K562 (cell line): ENCODE results near the gene ZNRF3. TPM values are rescaled to one million over a fixed set of nuclear protein-coding genes. Genes with fewer than 3 reads are reported as not detected.

Source experiments
- ATAC-seq: fragments of 200-7000 bp; cut with Tn5 transposase; 3 replicates; pipeline ENCODE4 v1.9.1; 2020; ENCODE audit warnings: moderate library complexity
- BruUV-seq: library from RNA; stranded (reverse); fragments of 400-500 nt; replicated peaks from 2 replicates; lab custom pipeline; 2021; lab: Mats Ljungman, UMichigan
- CTCF ChIA-PET: fragments of 300-600 bp; formaldehyde crosslinking; extraction: SDS; loops from one replicate; lab custom pipeline; 2021; ENCODE audit warnings: low intra/inter-chr PET ratio; lab: Yijun Ruan, JAX
- POLR2A ChIA-PET: fragments of 300-600, 350-650 bp; sonication (Branson Sonifier 250); formaldehyde crosslinking; extraction: SDS; loops from one replicate; lab custom pipeline; 2021; ENCODE audit warnings: antibody characterized with exemption, inconsistent platforms; lab: Yijun Ruan, JAX
- DNase-seq, 4 experiments: peaks; one replicate each; pipeline versions ENCODE4 v3.0.0 to v3.0.0-alpha.2; 2011 to 2018; ENCODE audit warnings: low spot score in 3 of 4, mixed read lengths in 3 of 4; ENCODE audit errors: extremely low read depth in 1 of 4
- FAIRE-seq: peaks from 2 replicates; lab custom pipeline; 2011; peaks lifted over from hg19 to GRCh38; lab: Jason Lieb, UNC
- H2AFZ ChIP-seq: 2 replicates; pipeline ENCODE4 v1.6.0; 2011; ENCODE audit warnings: low read depth, low read length, control low read depth, inconsistent platforms
- H3K27ac ChIP-seq: fragments of 200-600 bp; 3 replicates; pipeline ENCODE4 v1.8.0; 2011; ENCODE audit warnings: low read depth, mild to moderate bottlenecking, control low read depth, inconsistent platforms, low read length, moderate library complexity, mixed read lengths; ENCODE audit errors: extremely low read depth
- H3K27me3 ChIP-seq, 2 experiments: fragments of 300-600 bp in 1 of 2; 2 replicates in 1 of 2; 3 replicates in 1 of 2; pipeline versions ENCODE4 v1.6.0 to v1.8.0; 2011; ENCODE audit warnings: inconsistent platforms in 2 of 2, low read length in 2 of 2, mild to moderate bottlenecking in 1 of 2, mixed read lengths in 1 of 2, moderate library complexity in 1 of 2; ENCODE audit not compliant: control insufficient read depth in 2 of 2, insufficient read depth in 2 of 2
- H3K36me3 ChIP-seq: fragments of 300-600 bp; 3 replicates; pipeline ENCODE4 v1.8.0; 2011; ENCODE audit warnings: mild to moderate bottlenecking, low read length, inconsistent platforms; ENCODE audit not compliant: control insufficient read depth, insufficient read depth
- H3K4me1 ChIP-seq, 2 experiments: fragments of 200-600 bp in 1 of 2; replicated peaks in 1 of 2; 2 replicates in 1 of 2; 3 replicates in 1 of 2; pipeline versions ENCODE4 v1.5.1 to v1.8.0; 2011; ENCODE audit warnings: inconsistent platforms in 2 of 2, low read length in 2 of 2, mild to moderate bottlenecking in 1 of 2, mixed read lengths in 1 of 2, moderate library complexity in 1 of 2; ENCODE audit not compliant: control insufficient read depth in 2 of 2, insufficient read depth in 2 of 2
- H3K4me2 ChIP-seq: 2 replicates; pipeline ENCODE4 v1.6.1; 2011; ENCODE audit warnings: low read length, control low read depth, inconsistent platforms, mixed read lengths; ENCODE audit not compliant: insufficient read depth
- H3K4me3 ChIP-seq: fragments of 200-600 bp; sonication (generic), shearing (Covaris generic); 2 replicates; pipeline ENCODE4 v1.5.1; 2016; ENCODE audit warnings: control low read depth, inconsistent platforms
- H3K79me2 ChIP-seq: fragments of 200-600 bp; 3 replicates; pipeline ENCODE4 v1.8.0; 2011; ENCODE audit warnings: low read length, inconsistent platforms; ENCODE audit not compliant: control insufficient read depth, insufficient read depth
- H3K9ac ChIP-seq, 2 experiments: 2 replicates each; pipeline versions ENCODE4 v1.6.0 to v1.6.1; 2011; ENCODE audit warnings: low read depth in 2 of 2, low read length in 2 of 2, control low read depth in 1 of 2, inconsistent platforms in 1 of 2, mild to moderate bottlenecking in 1 of 2, mixed read lengths in 1 of 2; ENCODE audit not compliant: insufficient read depth in 1 of 2
- H3K9me1 ChIP-seq: one replicate; pipeline ENCODE4 v1.6.0; 2011; ENCODE audit warnings: inconsistent platforms, mild to moderate bottlenecking, low read length, moderate library complexity; ENCODE audit not compliant: control insufficient read depth, insufficient read depth
- H3K9me3 ChIP-seq: replicated peaks from 2 replicates; pipeline ENCODE4 v1.5.1; 2011; ENCODE audit warnings: low read depth, low read length, inconsistent platforms; ENCODE audit not compliant: control insufficient read depth, insufficient read depth
- H4K20me1 ChIP-seq: replicated peaks from 2 replicates; pipeline ENCODE4 v1.6.1; 2011; ENCODE audit warnings: low read length, inconsistent platforms, mixed read lengths; ENCODE audit not compliant: control insufficient read depth, insufficient read depth
- ARID3A ChIP-seq: IDR thresholded peaks from 2 replicates; pipeline ENCODE4 v1.6.1; 2012; ENCODE audit warnings: low read depth, low read length, improper control_type of control experiment, borderline replicate concordance
- BRF1 ChIP-seq: IDR thresholded peaks from 3 replicates; pipeline ENCODE4 v1.6.1; 2011; ENCODE audit warnings: borderline replicate concordance, mild to moderate bottlenecking; ENCODE audit not compliant: insufficient read length; ENCODE audit errors: extremely low read depth
- C11orf30 ChIP-seq: fragments of 450-650 bp; IDR thresholded peaks from 2 replicates; pipeline ENCODE4 v1.6.1; 2016; ENCODE audit warnings: low read depth, mild to moderate bottlenecking
- CBFA2T2 ChIP-seq: fragments of 450-650 bp; conservative IDR thresholded peaks from 2 replicates; pipeline ENCODE4 v1.6.1; 2017; ENCODE audit warnings: mild to moderate bottlenecking
- CBFA2T3 ChIP-seq: fragments of 450-650 bp; IDR thresholded peaks from 2 replicates; pipeline ENCODE4 v1.6.1; 2017
- DPF2 ChIP-seq: fragments of 450-650 bp; IDR thresholded peaks from 2 replicates; pipeline ENCODE4 v1.6.1; 2016
- EP300 ChIP-seq: IDR thresholded peaks from 2 replicates; pipeline ENCODE4 v1.6.1; 2012; ENCODE audit warnings: low read length, improper control_type of control experiment
- FOXK2 ChIP-seq, 2 experiments: fragments of 450-650 bp; IDR thresholded peaks in 1 of 2; conservative IDR thresholded peaks in 1 of 2; 2 replicates each; pipeline ENCODE4 v1.6.1; 2016; ENCODE audit warnings: low read depth in 2 of 2, mild to moderate bottlenecking in 1 of 2
- HDAC2 ChIP-seq: fragments of 450-650 bp; IDR thresholded peaks from 2 replicates; pipeline ENCODE4 v1.6.1; 2016; ENCODE audit warnings: mild to moderate bottlenecking
- KDM1A ChIP-seq, 2 experiments: fragments of 450-650 bp; IDR thresholded peaks; 2 replicates each; pipeline ENCODE4 v1.6.1; 2016; ENCODE audit warnings: mild to moderate bottlenecking in 2 of 2
- MAFF ChIP-seq: IDR thresholded peaks from 2 replicates; pipeline ENCODE4 v1.6.1; 2012; ENCODE audit warnings: low read length, improper control_type of control experiment
- MAFG ChIP-seq: fragments of 450-650 bp; conservative IDR thresholded peaks from 2 replicates; pipeline ENCODE4 v1.6.1; 2016; ENCODE audit warnings: missing genetic modification characterization, missing compliant biosample characterization
- MAFK ChIP-seq: IDR thresholded peaks from 2 replicates; pipeline ENCODE4 v1.6.1; 2011; ENCODE audit warnings: low read length, improper control_type of control experiment
- NBN ChIP-seq: fragments of 450-650 bp; IDR thresholded peaks from 2 replicates; pipeline ENCODE4 v1.6.1; 2016; ENCODE audit warnings: low read depth, mild to moderate bottlenecking
- NFE2 ChIP-seq: IDR thresholded peaks from 2 replicates; pipeline ENCODE4 v1.6.1; 2014; ENCODE audit warnings: antibody characterized with exemption, low read depth
- RCOR1 ChIP-seq, 2 experiments: IDR thresholded peaks; 2 replicates each; pipeline ENCODE4 v1.6.1; 2012; ENCODE audit warnings: low read depth in 2 of 2, low read length in 2 of 2, borderline replicate concordance in 1 of 2, improper control_type of control experiment in 1 of 2
- SMARCA4 ChIP-seq: fragments of 450-650 bp; IDR thresholded peaks from 2 replicates; pipeline ENCODE4 v1.6.1; 2016
- SRSF3 ChIP-seq: fragments of 200-400 bp; formaldehyde crosslinking; IDR thresholded peaks from 2 replicates; pipeline ENCODE4 v1.6.1; 2016; ENCODE audit warnings: mild to moderate bottlenecking, low read length, moderate library complexity; ENCODE audit not compliant: insufficient read depth
- STAT5A ChIP-seq: IDR thresholded peaks from 2 replicates; pipeline ENCODE4 v1.6.1; 2012; ENCODE audit warnings: low read length, inconsistent platforms, borderline replicate concordance
- TEAD4 ChIP-seq, 2 experiments: sonication (generic) in 1 of 2; formaldehyde crosslinking in 1 of 2; IDR thresholded peaks; 2 replicates each; pipeline versions ENCODE4 v1.6.1 to v1.8.0; 2012 to 2022; ENCODE audit warnings: borderline replicate concordance in 1 of 2, inconsistent platforms in 1 of 2, low read length in 1 of 2, mild to moderate bottlenecking in 1 of 2, missing genetic modification reagents in 1 of 2
- ZBTB1 ChIP-seq: sonication (generic); formaldehyde crosslinking; IDR thresholded peaks from 2 replicates; pipeline ENCODE4 v1.8.1; 2023; ENCODE audit warnings: missing genetic modification reagents, low read depth, mild to moderate bottlenecking, borderline replicate concordance
- ZNF316 ChIP-seq: fragments of 450-650 bp; IDR thresholded peaks from 2 replicates; pipeline ENCODE4 v1.6.1; 2016
- ZNF384 ChIP-seq: IDR thresholded peaks from 2 replicates; pipeline ENCODE4 v1.6.1; 2012; ENCODE audit warnings: low read depth, low read length, improper control_type of control experiment
- ZNF408 ChIP-seq: fragments of 250-450 bp; sonication (Bioruptor Pico); IDR thresholded peaks from 2 replicates; pipeline ENCODE4 v1.4.0; 2020; ENCODE audit warnings: low read depth, mild to moderate bottlenecking, moderate library complexity
- ZNF551 ChIP-seq: fragments of 250-450 bp; sonication (Bioruptor Pico); IDR thresholded peaks from 2 replicates; pipeline ENCODE4 v1.5.0; 2021; ENCODE audit warnings: mild to moderate bottlenecking, moderate library complexity
- WGBS: fragments of 100-300 bp; shearing (Covaris generic); methylation state at CpG from one replicate; pipeline ENCODE4 v1.1.6; 2016; ENCODE audit warnings: low coverage, mixed read lengths; ENCODE audit not compliant: insufficient coverage; ENCODE audit errors: missing lambda C conversion rate; 5-methylcytosine and 5-hydroxymethylcytosine counted together
- in situ Hi-C: fragments of 300-500 bp; cut with MboI; formaldehyde crosslinking; loops from 4 replicates; pipeline ENCODE4 v1.15.0; 2018; ENCODE audit warnings: inconsistent platforms, mixed read lengths
- intact Hi-C: fragments of 100-400 bp; cut with micrococcal nuclease; formaldehyde crosslinking; loops from 2 replicates; pipeline ENCODE4 v1.14.2; 2022
- polyA plus RNA-seq, 8 experiments: library from polyadenylated mRNA; depleted of rRNA in 4 of 8; stranded (reverse) in 5 of 8; unstranded in 3 of 8; fragments of >200 nt; fragmentation: Nextera tagmentation in 2 of 8; fragmentation: Illumina TruSeq in 1 of 8; extraction: Ambion mirVana in 2 of 8; extraction: Trizol in 1 of 8; gene quantifications; 2 replicates each; pipeline versions ENCODE4 v1.2.1 to v1.2.3, GENCODE V29; 2011 to 2014; ENCODE audit warnings: inconsistent platforms in 1 of 8, missing spikeins in 1 of 8
- total RNA-seq, 7 experiments: library from RNA; depleted of rRNA in 6 of 7; stranded (reverse); fragments of >200 nt in 6 of 7; fragmentation: Illumina TruSeq in 2 of 7; extraction: Trizol in 2 of 7; gene quantifications; 2 replicates each; pipeline versions ENCODE4 v1.2.1 to v1.2.3, GENCODE V29; 2011 to 2021; ENCODE audit warnings: low replicate concordance in 1 of 7

The ZNRF3 gene
- total and polyA plus RNA-seq, 9 of the 15 experiments (the other 6 are each of a cell fraction or from before 2014, with no cell fraction given), result 0.41 to 5.9 (median 1.7) TPM

- CTCF ChIA-PET, result no interaction called here
- H3K4me3 ChIP-seq, result no peak overlapping the region
- H3K27ac ChIP-seq, result peak overlapping the region; percentile 43; the same call in 1 of the 3 replicates
- peak; percentile 22 to 49 (median 25) for DNase-seq
- H3K4me1 ChIP-seq, result peaks cover 3% of the 10 kb centered on the region in 2 experiments; a peak in 2 of 5 replicates
- H3K9me3 ChIP-seq, result no peaks in the 10 kb centered on the region
- H2AFZ ChIP-seq, result no peak overlapping the region
- H3K4me2 ChIP-seq, result no peak overlapping the region
- POLR2A ChIA-PET, result interaction anchor here (0.6 to 2.4 kb wide), 5 partner anchors 11 to 1432 kb away, joined by 3 to 8 read pairs (median 3); partner anchors contain the start of gene KREMEN1
- in situ Hi-C loops, result no loop called here
- 9% methylated on average over 3 of the region's 5 CpGs for WGBS
- peaks cover 16% of the 10 kb centered on the region for H3K79me2 ChIP-seq
- BruUV-seq, result no TSS peak
- no peaks in the 10 kb centered on the region for H3K9me1 ChIP-seq
- peak; percentile 60 for ATAC-seq
- H3K27me3 ChIP-seq, result no peaks in the 10 kb centered on the region
- H4K20me1 ChIP-seq, result peaks cover 8% of the 10 kb centered on the region; the same call in 1 of the 2 replicates
- peak; percentile 73 for FAIRE-seq
- intact Hi-C loops, result no loop called here
- no peaks in the 10 kb centered on the region for H3K36me3 ChIP-seq
- H3K9ac ChIP-seq, result no peak overlapping the region; a peak in 1 of 4 replicates
- peak; percentile 13; the same call in 1 of the 2 replicates for TF ChIP-seq ZNF384
- TF ChIP-seq TEAD4 (IDR thresholded peaks at IDR 0.05; ENCODE audit: low read length), result peak; percentile 39; the same call in 1 of the 2 replicates
- no peak for TF ChIP-seq TEAD4 (CRISPR knock-in tag; IDR thresholded peaks at IDR 0.05; ENCODE audit: borderline replicate concordance)
- TF ChIP-seq DPF2, result peak; percentile 34; the same call in 1 of the 2 replicates
- TF ChIP-seq STAT5A, result peak; percentile 51; the same call in 1 of the 2 replicates
- TF ChIP-seq CBFA2T3, result peak; percentile 57
- TF ChIP-seq RCOR1 (IDR thresholded peaks at IDR 0.05; ENCODE audit: borderline replicate concordance in 1 of 2, low read depth in 2 of 2, low read length in 2 of 2), result peak in 1 of 2 experiments; percentile 78; a peak in 2 of 4 replicates
- TF ChIP-seq EP300, result peak; percentile 20; the same call in 1 of the 2 replicates
- 0 out of 2 replicates have a peak, but pooled peaks have one; percentile 17 for TF ChIP-seq SMARCA4
- TF ChIP-seq ZNF408 (CRISPR knock-in tag), result no peak
- peak; percentile 71 for TF ChIP-seq NFE2
- TF ChIP-seq ZBTB1 (CRISPR knock-in tag), result no peak
- TF ChIP-seq CBFA2T2, result peak; percentile 18; the same call in 1 of the 2 replicates
- TF ChIP-seq ARID3A, result 0 out of 2 replicates have a peak, but pooled peaks have one; percentile 30
- TF ChIP-seq NBN, result no peak
- peak; percentile 46; the same call in 1 of the 2 replicates for TF ChIP-seq MAFK
- 0 out of 4 replicates have a peak, but pooled peaks of 1 of the 2 experiments have one; percentile 26 for TF ChIP-seq FOXK2 (conservative IDR thresholded peaks at IDR 0.05 in 1 of 2, IDR thresholded peaks at IDR 0.05 in 1 of 2; ENCODE audit: low read depth in 2 of 2)
- TF ChIP-seq ZNF316, result peak; percentile 62; the same call in 1 of the 2 replicates
- no peak for TF ChIP-seq SRSF3
- TF ChIP-seq BRF1, result no peak
- peak; percentile 86 to 88 for TF ChIP-seq KDM1A (IDR thresholded peaks at IDR 0.05)
- TF ChIP-seq ZNF551, result no peak
- peak; percentile 50; the same call in 1 of the 2 replicates for TF ChIP-seq MAFF
- TF ChIP-seq HDAC2, result peak; percentile 77
- peak; percentile 75 for TF ChIP-seq C11orf30
- peak; percentile 63 for TF ChIP-seq MAFG
Measured at GRCh38 chr22:28909375-28909774, 26.0 kb downstream of the ZNRF3 start.
